ENCODE results near the gene BNIP5. TPM values are rescaled to one million over a fixed set of nuclear protein-coding genes. Genes with fewer than 3 reads are reported as not detected.
"Not testable (repeated sequence)": the region's sequence is repeated elsewhere in the genome, so short reads cannot be mapped to it uniquely, and the experiment has no call there.

BNIP5 gene
- polyA plus RNA-seq, 1 donor: 0.17 TPM

GRCh38 chr6:36364669-36365479, 28.2 kb upstream of the BNIP5 start:
- DNase-seq: no peak

GRCh38 chr6:36364061-36364635, 27.5 kb upstream of the BNIP5 start:
- not testable (repeated sequence) for DNase-seq

DNA sequence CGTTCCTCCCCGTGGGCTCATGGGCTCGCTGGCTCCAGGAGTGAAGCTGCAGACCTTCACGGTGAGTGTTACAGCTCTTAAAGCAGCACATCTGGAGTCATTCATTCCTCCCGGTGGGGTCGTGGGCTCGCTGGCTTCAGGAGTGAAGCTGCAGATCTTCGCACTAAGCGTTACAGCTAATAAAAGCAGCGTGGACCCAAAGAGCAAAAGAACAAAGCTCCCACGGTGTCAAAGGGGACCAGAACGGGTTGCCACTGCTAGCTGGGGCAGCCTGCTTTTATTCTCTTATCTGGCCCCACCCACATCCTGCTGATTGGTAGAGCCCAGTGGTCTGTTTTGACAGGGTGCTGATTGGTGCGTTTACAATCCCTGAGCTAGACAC, 26.7 kb upstream of the BNIP5 start:
- not testable (repeated sequence) for DNase-seq

DNA sequence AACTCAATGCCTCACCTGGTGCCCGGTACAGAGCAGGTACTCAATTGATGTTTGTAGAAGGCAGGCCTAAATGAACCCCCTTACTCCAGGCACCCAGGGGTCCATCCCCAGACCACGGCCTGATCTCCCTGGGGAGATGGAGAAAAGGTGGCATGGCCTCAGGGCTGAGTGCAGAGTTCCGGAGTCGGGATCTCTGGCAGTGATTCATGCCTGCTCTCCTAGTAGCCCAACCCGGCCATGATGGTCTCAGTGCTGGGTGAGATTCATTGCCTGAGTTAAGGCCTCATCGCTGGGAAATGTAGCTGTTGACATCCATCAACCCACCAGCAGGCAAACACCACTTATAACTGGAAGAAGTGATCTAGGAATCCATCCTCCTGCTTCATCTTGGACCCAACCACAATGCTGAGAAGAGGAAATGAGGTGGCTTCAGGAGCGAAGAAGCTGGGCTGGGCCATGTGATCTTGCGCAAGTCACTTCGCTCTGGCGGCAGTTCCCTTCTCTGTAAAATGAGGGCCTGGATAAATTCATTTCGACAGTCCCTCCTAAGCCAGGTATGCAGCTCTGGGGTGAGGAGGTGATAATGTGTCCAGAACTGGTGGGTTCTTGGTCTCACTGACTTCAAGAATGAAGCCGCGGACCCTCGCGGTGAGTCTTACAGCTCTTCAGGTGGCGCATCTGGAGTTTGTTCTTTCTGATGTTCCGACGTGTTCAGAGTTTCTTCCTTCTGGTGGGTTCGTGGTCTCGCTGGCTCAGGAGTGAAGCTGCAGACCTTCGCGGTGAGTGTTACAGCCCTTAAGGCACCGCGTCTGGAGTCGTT, 26.1 kb upstream of the BNIP5 start:
- no peak for DNase-seq

DNA sequence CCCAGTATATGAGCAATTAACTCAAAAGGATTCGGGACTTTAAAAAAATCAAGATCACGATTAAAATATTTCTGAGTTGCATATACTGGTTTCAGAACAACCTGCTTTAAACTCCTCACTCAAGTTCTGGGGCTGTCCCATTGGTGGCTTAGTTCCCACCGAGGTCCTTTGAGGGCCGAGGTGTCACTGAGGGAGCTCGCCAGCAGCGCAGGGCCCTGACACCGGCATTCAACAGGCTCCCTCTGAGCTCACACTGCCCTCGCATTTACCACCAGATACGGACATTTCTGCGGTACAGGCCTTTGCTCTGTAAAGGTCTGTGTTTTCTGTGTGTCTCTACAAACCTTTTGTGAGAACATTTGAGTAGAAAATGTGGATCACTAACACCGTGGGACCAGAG, 24.4 kb upstream of the BNIP5 start:
- no peak for DNase-seq

- DNase-seq: peak; percentile 83
These were observed 23.8 kb upstream of the BNIP5 start for GRCh38 chr6:36360241-36361054.

- no peak for DNase-seq
These were observed 21.7 kb upstream of the BNIP5 start for GRCh38 chr6:36358226-36358915.

DNA sequence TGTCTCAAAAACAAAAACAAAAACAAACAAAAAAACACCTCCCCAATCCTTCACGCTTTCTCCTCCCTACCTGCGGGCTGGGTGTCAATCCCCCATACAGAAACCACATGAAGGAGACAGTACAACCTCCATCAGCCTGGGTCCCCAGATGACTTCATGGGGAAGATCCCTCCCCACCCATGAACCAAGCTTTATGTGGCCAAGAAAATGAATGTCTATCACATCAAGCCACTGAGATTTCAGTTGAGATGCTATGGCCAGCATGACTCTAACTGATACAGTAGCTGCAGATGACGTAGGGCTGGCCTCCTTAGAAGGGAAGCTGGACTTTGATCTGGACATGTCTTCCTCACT, 21.2 kb upstream of the BNIP5 start:
- no peak for DNase-seq

DNA sequence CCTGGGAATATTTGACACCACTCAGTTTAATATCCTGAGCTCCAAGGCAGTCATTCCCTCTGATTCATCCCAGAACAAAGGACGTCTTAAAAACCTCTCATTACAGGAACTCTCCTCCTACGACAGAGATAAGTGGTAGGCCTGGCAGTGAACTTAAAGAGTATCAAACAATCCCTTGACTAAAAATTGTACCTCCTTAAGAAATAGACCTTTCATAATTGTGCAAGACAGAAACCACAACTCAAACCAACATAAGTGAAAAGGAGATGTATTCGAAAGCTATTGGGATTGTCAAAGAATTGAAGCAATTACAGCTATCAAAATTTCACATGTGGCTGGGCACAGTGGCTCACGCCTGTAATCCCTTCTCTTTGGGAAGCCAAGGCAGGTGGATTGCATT, 19.1 kb upstream of the BNIP5 start:
- no peak for DNase-seq

GRCh38 chr6:36353411-36353915, 16.8 kb upstream of the BNIP5 start:
- DNase-seq: no peak

DNA sequence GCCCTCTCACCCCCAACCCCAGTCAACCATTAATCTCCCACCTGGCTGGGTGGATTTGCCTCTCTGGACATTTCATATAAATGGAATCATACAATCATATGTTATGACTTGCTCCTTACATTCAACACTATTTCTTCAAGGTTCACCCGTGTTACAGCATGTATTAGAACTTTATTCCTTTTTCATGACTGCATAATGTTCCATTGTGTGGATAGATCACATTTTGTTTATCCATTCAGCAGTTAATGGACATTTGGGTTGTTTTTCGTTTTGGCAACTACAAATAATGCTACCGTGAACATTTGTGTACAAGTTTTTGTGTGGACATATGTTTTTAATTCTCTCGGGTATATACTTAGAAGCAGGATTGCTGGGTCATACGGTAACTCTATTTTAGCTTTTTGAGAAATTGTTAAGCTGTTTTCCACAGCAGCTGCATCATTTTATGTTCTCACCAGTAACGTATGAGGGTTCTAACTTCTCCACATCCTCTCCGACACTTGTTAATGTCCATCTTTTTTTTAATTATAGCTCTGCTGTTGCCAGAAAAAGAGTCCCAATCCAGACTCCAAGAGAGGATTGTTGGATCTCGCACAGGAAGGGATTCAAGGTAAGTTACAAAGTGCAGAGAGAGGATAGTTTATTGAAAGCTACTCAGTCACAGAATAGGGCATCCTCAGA, 15.9 kb upstream of the BNIP5 start:
- no peak for DNase-seq

- DNase-seq: no peak
These were observed 14.2 kb upstream of the BNIP5 start for GRCh38 chr6:36350681-36351571.

GRCh38 chr6:36350082-36350481, 13.4 kb upstream of the BNIP5 start:
- DNase-seq: no peak

DNA sequence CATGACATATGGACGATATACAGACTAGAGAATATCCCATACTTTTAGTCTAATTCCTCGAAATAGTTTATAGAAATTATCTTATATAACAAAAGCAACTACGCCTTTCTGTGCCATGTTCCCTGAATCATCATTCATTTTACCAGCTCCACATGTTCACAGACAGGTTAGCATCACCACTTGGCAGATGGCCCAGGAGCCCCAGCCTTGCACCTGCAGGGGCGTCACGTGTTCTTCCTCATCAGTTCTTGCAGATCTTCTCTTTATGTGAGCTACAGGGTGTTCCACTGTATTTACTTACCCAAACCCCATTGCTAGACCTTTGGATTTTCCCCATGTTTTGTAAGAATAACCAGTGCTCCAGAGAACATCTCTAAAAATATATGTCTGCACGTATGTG, 12.6 kb upstream of the BNIP5 start:
- DNase-seq: no peak

- no peak for DNase-seq
These were observed 10.9 kb upstream of the BNIP5 start for GRCh38 chr6:36347621-36348020.

- DNase-seq: no peak
These were observed 10.0 kb upstream of the BNIP5 start for GRCh38 chr6:36346486-36347273.

- no peak for DNase-seq
These were observed 9.2 kb upstream of the BNIP5 start for GRCh38 chr6:36345681-36346466.

DNA sequence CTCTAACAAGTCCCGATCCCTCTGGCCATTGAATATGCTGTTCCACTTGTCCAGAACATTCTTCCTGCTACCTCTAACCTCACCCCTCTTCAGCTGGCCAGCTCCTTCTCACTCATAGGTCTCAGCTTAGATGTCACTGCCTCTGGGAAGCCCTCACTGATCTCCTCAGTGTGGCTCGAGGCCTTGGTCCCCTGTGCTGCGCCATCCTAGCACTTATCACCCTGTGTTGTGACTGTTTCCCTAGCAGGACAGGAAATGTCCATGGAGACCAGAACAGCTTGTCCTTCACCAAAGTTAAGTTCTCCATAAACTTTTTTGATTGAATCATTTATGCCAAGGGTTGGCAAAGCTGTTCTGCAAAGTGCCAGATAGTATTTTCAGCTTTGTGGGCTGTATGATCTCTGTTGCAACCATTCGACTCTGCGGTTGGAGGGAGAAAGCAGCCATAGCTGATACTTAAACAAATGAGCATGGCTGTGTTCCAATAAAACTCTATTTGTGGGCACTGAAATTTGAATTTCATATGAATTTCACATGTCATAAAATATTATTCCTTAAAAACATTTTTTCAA, 6.5 kb upstream of the BNIP5 start:
- DNase-seq: no peak
